ENCODE measurements around the gene PAMR1.
"Not testable (repeated sequence)": the region's sequence is repeated elsewhere in the genome, so short reads cannot be mapped to it uniquely, and the experiment has no call there.

Gene PAMR1

DNA sequence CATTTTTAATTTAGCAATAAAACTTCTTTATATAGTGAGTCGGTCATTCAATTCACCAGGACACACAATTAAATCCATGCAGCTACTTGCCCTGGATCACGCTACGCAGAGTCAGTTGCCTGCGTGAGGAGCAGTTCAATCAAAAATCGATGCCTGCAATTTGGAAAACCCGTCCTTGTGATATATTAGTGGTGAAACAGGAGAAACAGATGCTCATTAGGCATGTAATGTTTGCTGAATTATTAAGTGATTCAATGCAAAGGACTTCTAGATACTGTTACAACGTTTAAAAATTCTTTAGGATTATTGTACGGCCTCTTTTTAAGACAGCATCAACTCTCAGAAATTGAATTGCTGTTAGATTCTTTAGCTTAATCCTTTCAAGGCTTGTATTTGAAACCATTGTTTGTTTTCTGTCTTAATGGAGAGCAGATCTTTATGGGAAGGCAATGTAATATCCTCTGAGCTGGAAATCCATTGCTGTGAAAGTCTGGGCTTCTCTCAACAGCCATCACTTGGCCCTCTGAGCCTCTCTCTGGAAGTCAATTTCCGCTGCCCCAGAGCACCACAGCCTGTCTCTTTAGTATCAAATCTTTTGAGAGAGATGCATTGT, 20.1 kb upstream of the PAMR1 start:
- DNase-seq (ENCODE audit: insufficient read length, low spot score) = no peak
- FAIRE-seq = no peak

DNA sequence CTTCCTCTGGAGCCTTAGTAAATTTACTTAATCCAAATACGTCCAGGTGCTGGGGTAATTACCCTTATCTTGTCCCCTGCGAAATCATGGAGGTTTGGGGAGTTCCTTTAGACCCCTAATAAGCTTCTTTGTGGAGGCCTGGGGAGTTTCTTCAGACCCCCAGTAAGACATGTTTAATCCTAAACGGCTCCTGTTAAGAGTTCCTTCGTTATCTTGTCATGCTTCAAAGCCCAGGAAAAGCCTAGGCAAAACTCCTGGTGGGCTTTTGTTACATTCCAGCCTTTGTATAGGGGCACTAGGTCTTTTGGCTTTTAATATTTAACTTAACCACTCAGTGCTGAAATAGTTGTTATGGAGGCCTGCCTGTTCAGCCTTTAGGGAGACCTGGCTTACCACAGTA, 18.1 kb upstream of the PAMR1 start:
- no peak for FAIRE-seq

DNA sequence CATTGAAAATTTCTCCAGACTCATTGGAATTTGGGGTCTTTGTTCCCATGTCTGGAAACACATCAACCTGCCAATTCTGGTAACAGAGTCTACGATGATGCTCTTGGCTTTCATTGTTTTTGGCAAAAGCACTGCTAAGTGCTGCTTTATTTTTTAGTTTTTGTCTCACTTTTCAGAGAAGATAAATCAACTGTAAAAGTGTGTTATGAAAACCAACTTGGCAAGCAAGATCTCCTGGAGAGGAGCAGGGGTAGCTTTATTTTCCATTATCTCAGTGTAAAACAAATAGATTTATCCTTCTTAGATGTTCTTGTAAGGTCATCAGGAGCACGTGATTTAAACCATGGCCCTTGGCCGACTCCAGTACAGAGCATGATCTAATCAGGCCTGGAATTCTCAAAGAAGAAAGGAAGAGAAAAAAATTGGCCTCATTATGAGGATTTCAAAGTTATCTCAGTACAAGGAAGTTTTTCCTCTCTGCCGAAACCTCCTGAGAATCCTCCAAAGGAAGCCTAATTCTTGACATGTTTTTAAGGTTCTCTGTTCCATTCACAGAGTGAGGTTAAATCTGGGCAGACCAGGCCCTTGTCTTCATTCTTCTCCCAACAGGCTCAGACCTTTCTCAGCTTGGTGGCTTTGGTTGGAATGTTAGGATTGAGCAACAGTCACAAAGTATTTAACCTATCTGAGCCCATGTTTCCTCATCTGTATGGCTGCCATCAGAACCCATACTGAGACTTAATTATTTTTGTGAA, 16.4 kb upstream of the PAMR1 start:
- DNase-seq (ENCODE audit: insufficient read length, low spot score) (no peak), FAIRE-seq (no peak)

More for the DNA sequence above, 18.1 kb upstream of the PAMR1 start:
- DNase-seq (ENCODE audit: insufficient read length, low spot score) = no peak

DNA sequence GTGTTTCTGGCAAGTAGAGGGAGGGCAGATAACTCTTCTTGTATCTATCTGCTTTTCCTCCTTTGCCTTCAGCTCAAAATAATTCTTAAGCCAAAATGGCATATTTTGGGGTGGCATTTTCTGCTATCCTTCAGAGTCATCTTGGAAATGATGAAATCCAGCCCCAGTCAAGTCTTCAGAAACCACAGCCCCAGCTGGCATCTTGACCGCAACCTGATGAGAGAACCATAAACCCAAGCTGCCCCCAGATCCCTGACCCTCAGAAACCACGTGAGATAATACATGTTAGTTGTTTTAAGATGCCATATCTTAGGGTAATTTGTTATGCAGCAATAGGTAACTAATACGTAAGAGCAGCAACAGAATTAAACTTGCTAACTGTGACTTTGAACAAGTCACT, 15.1 kb upstream of the PAMR1 start:
- DNase-seq (ENCODE audit: insufficient read length, low spot score) (no peak), FAIRE-seq (no peak)

DNA sequence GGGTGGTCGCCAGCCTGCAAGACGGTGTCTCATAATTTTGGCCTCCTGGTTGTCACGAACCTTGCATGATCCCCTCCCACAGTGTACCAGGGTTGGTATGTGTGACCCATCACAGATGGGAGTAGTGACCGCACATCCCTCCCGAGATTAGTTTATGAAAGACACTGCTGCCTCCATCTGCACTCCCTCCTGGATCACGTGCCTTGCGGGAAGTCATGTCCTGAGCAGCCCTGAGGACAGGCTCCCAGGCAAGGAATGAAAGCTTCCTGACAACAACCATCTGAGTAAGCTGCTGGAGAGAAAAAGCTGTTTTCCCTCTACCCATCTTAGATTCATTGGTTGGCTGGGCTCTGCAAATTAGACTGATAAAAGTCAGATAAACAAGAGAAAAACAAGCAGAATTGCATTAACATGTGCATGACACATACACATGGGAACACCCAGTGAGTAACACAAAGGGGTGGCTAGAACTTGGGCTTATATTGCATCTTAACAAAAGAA, 14.4 kb upstream of the PAMR1 start:
- no peak for FAIRE-seq

DNA sequence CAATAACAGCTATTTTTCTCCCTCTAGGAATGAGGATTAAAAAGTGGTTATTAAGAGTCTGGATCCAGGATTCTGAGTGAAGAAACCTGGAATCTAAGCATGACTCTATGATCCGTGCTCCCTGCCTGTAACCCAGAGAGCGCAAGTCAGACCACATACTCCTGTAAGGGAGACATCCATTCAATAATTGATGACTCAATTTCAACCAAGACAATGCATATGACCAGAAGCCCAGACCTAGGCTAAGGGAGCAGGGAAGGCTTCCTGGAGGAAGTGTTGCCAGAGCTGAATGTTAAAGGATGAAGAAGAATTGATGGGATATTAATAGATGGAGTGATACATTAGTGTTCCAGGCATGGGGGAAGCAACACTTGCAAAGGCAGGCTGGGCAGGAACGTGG, 13.8 kb upstream of the PAMR1 start:
- FAIRE-seq = no peak
- DNase-seq (ENCODE audit: insufficient read length, low spot score) = no peak

More for the DNA sequence above, 14.4 kb upstream of the PAMR1 start:
- no peak for DNase-seq (ENCODE audit: insufficient read length, low spot score)

DNA sequence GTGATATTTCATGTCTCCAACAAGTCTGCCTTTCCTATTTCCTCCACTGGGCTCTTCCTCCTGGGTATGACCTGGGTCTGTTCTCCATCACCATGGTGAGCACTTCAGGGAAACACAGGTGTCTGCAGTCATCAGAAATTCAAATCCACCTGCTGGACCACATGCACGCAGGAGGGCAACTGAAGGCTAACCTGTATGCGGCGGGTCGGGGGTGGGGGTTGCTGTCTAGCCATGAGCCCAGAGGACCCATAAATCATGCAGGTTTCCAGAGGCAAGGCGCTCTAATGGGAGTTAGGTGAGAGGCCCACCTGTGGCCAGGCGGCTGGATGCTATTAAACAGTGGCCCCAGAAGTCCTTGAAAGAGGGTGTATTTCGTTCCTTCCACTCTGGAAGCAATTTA, 11.1 kb upstream of the PAMR1 start:
- no peak for DNase-seq (ENCODE audit: insufficient read length, low spot score)
- no peak for FAIRE-seq

DNA sequence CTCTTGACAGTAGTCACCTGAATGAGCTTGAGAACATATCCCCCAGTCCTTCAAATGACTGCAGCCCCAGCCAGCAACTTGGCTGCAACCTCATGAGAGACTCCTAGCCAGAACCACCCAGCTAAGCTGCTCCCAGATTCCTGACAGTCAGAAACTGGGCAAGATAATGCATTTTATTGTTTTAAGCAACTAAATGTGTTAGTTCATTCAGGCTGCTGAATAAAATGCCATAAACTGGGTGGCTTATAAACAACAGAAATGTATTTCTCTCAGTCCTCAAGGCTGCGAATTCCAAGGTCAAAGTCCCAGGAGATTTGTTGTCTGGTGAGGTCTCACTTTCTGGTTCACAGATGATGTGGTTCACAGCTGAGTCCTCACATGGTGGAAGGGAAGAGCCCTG, 5.8 kb upstream of the PAMR1 start:
- DNase-seq (ENCODE audit: insufficient read length, low spot score) (no peak), FAIRE-seq (no peak)

DNA sequence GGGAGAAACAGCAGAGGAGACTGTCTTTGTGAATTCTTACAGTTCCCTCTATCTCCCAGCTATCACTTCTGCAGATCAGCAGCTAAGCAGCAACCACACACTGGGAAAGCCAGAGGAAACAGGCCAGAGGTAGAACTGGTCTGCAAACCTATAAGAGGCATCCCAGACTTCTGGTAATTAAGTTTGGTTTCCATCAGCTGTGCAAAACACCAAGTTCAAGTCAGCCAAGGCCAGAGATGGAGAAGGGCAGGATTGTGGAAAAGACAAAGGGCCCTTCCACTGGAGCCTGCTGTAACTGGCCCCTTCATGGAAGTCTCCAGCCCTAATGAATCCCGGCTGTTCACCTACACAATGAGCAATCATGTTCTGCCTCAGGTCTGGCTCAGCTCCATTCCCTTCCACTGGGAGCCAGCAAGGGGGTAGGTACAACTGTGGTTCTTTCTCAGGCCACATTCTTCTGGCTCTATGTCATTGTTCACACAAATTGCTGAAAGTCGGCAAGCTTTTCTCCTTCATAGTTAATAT, 4.6 kb upstream of the PAMR1 start:
- no peak for DNase-seq (ENCODE audit: insufficient read length, low spot score)
- no peak for FAIRE-seq

DNA sequence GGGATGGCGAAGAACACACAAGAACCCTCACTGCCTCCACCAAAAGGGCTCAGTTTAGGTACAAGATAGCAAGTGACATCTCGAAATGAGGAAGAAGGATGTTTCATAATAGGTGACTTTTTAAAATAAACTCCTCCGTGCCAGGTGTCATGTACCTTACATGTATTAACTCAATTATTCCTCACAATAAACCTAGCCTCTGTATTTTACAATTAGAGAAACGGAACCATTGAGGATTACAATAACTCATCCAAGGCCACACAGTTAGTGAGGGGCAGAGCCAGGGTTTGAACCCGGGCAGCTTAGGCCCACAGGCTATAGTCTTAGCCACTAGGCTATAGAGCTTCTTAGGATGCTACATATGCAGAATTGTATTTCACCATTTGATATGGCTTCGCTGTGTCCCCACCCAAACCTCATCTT, 965 bp upstream of the PAMR1 start:
- no peak for DNase-seq (ENCODE audit: insufficient read length, low spot score)
- FAIRE-seq = no peak

DNA sequence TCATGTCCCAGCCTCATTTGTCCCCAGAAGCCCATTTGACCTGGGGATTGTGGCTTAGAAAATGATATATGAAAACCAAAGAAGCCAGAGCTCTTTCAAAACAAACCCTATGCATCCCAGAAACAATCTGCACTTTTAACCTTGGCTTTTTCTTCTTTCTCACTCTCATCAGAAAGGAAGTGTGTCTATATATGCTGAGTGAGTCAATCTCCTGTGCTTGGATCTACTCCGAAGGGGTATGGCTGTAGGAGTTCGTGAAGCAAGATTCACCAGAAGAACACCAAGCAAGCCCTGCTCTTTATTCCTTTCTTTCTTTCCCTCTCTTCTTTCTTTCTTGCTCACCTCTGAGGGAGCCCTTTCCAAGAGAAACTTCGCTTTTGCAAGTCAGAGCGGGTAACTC, 636 bp downstream of the PAMR1 start:
- DNase-seq (ENCODE audit: insufficient read length, low spot score) = no peak
- no peak for FAIRE-seq

DNA sequence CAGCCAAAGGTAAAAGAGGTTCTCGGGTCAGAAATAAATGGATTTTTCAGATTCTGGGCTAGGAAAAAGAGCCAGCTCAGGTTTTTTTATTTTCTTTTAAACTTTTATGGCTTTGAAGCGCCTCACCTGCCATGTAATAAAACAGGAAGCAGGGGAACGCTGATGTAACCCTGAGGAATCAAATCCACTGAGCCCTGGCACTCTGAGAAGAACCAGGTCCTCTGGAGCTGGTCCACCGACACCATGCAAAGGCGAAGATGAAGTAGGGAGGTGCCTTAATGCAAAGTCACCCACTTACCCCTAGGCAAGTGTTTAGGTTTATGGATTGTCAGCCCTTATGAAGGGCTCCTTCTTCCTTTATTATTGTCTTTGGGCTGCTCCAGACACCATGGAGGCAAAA, 1.6 kb downstream of the PAMR1 start:
- DNase-seq (ENCODE audit: insufficient read length, low spot score) (no peak), FAIRE-seq (no peak)

DNA sequence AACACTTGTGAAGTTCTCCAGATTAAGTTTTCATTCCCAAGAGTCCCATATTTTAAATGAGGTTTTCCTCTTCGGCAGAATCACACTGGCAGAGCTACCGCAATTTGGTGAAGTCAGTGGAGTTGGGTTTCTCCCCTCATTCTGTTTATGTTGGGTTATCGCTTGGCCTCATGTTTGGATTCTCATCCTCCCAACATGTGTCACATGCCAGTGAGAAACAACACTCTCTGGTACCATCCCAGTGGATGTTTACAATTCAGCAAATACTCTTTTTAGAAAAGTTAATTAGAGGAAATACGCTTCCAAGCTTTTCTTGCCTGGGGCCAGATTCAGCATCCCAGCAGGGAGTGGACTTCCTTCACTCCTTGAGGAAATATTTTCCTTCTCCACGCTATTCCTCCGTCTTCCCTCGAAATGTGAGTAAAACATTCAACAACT, 2.1 kb downstream of the PAMR1 start:
- no peak for DNase-seq (ENCODE audit: insufficient read length, low spot score)
- FAIRE-seq = no peak

DNA sequence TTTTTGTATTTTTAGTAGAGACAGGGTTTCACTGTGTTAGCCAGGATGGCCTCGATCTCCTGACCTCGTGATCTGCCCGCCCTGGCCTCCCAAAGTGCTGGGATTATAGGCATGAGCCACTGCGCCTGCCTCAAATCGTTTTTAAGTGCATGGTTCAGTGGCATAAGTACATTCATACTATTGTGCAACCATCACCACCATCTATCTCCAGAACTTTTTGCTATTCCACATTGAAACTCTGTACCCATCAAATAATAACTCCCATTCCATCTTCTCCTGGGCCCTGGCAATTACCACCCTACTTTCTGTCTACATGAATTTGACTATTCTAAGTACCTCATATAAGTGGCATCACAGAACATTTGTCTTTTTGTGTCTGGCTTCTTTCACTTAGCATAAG, 3.3 kb downstream of the PAMR1 start:
- not testable (repeated sequence) for DNase-seq (ENCODE audit: insufficient read length, low spot score); FAIRE-seq

DNA sequence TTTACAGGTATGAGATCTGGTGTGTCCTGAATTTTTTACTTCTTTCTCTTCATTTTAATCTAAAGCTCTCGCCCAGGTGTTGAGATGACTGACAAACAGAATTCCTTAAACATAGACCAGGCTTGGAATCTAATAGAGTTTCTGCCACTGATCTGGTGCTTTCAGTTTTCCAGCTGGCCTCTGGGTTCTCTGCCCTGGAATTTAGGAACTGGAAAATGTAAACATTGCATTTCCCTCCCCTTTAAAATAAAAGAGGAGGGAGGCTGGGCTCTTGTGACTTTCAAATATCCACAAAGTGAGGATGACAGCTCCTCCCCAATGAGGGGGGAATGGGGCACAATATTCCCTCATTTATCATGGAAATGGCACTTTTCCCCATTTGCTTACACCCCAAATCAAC, 5.0 kb downstream of the PAMR1 start:
- FAIRE-seq (no peak), DNase-seq (ENCODE audit: insufficient read length, low spot score) (no peak)

DNA sequence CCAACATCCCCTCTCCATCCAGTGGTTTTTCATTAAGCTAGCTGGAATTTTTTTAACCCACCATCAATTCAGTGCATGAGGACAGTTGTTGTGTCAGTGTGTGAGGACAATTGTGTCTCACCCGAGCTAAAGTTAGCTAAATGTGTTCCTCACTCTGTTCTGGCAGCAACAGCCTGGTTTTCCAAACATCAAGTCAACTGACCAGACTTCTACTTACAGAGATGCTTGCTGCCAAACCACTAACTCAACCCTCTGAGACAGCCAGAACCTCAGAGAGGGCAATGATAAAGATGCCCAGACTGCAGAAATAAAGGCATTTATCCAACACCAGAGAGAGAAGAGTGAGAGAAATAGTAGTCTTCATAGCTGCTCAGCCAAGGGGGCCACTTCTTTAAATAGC, 6.7 kb downstream of the PAMR1 start:
- FAIRE-seq = no peak
- no peak for DNase-seq (ENCODE audit: insufficient read length, low spot score)

DNA sequence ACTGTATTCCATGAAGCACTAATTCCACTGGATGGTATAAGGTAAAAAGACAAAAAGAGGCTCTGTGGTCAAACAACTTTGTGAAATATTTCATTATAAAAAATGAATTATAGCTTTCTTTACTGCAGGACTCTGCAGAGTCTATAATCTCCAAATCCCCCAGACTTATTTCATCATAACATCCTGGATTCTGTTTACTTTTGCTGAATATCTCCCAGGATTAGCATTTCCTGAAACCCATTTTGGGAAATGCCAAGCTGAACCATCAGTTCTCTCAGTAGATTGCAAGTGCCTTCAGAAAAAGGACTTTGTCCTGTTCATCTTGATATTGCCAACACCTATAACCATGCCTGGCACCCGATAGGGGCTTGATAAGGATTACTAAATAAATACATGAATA, 7.9 kb downstream of the PAMR1 start:
- no peak for DNase-seq (ENCODE audit: insufficient read length, low spot score)
- no peak for FAIRE-seq

DNA sequence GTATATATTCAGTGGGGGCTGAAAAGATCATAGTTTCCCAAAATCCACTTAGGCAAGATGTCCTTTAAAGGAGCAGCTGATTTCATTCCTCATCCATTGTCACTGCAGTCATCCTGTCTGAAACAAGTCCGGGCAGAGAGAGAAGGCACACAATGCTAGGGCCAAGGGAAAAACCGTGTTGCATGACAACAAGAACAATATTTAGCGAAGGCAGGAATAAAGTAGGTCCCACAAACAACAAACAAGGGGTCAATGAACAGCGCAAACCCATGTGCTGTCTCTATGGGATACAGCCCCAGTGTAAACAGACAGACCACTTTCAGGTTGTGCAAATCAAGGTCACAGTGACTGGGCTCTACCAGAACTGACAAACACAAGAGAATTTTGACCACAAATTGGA, 9.0 kb downstream of the PAMR1 start:
- FAIRE-seq (no peak), DNase-seq (ENCODE audit: insufficient read length, low spot score) (no peak)

DNA sequence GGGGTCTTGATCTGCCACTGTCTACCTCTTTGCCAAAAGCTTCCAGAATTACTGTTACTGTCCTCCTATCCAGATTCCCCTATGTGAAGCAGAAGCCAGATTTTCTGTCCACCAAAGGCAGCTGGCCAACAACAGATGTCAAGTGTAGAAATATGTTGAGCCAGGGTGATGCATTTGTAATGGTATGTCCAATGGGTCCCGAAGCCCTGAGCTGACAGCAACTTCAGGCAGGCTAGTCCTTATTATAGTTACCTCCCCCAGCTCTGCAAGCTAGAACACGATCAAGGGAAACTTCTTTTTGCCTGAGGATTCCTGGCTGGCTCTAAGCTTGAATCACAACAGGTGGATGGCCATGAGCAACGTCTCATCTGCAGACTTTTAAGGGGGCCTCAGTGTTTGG, 10.2 kb downstream of the PAMR1 start:
- DNase-seq (ENCODE audit: insufficient read length, low spot score) = no peak
- no peak for FAIRE-seq

DNA sequence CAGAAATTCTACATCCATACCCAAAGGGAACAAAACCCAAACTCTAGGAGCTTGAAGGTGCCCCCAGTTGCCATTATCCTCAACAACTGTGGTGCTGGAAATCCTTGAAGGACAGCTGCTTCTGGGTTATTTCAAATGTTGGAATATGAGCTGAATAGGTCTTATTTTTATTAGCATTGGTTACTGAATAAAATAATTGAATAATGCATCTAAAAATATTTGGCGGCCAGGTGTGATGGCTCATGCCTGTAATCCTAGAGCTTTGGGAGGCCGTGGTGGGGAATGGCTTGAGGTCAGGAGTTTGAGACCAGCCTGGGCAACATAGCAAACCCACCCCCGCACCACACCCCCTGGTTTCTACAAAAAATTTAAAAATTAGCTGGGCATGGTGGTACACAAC, 10.9 kb downstream of the PAMR1 start:
- DNase-seq (ENCODE audit: insufficient read length, low spot score) (no peak), FAIRE-seq (no peak)

DNA sequence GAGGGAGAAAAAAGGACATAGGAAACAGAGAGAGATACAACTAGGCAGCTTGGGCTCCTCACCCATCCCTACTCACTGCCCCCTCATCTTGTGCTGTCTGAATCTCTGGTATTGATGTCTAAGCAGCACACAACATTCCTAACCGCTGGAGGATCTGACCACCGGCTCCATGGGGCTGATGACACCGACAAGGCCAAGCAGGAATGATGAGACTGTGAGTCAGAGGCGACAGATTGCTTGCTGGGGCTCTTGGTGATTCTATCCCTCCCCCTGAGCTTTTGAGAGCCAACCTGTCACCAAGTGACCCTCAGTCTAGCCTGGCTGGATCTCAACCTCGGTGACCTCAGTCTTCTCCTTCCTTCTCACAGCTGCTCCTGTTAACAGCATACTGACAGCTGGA, 13.8 kb downstream of the PAMR1 start:
- DNase-seq (ENCODE audit: insufficient read length, low spot score) (no peak), FAIRE-seq (no peak)

DNA sequence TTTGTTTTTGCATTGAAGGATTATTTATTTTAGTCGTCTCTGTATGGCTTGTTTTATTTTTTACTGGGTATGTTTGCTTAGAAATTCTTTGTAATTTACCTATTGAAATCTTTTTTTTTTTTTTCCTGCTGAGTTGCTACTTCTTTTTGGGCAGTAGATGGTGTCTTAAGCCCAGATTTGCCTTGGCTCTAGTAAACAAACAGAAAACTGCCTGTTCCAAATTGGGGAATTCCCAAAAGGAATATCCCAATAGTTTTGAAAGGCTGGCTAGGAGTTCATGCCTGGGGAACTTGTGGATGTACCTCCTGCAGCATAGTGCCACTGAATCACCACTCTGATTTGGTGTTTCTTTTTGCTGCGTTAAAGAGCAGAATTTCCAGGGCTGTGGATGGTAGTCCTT, 17.7 kb downstream of the PAMR1 start:
- FAIRE-seq (no peak), DNase-seq (ENCODE audit: insufficient read length, low spot score) (no peak)

Measured in GM19239 (cell line).